Uterus (tissue), 2 donors: ENCODE measurements around the gene ZNF487.

Source experiments
- POLR2A ChIP-seq, 2 donors: fragments of 450-650 bp; IDR thresholded peaks; one replicate each; pipeline ENCODE4 v1.6.1; 2016; ENCODE audit warnings: antibody characterized with exemption in 2 of 2, mild to moderate bottlenecking in 1 of 2, moderate library complexity in 1 of 2
- TF ChIP-seq, protein P1 (sequence below), 4 experiments: fragments of 200-600 bp in 2 of 4; fragments of 450-650 bp in 2 of 4; sonication (generic) in 2 of 4; IDR thresholded peaks; one replicate each; pipeline ENCODE4 v1.5.1; 2016 to 2019; ENCODE audit warnings: antibody characterized with exemption in 4 of 4, mild to moderate bottlenecking in 2 of 4, moderate library complexity in 1 of 4

DNA sequence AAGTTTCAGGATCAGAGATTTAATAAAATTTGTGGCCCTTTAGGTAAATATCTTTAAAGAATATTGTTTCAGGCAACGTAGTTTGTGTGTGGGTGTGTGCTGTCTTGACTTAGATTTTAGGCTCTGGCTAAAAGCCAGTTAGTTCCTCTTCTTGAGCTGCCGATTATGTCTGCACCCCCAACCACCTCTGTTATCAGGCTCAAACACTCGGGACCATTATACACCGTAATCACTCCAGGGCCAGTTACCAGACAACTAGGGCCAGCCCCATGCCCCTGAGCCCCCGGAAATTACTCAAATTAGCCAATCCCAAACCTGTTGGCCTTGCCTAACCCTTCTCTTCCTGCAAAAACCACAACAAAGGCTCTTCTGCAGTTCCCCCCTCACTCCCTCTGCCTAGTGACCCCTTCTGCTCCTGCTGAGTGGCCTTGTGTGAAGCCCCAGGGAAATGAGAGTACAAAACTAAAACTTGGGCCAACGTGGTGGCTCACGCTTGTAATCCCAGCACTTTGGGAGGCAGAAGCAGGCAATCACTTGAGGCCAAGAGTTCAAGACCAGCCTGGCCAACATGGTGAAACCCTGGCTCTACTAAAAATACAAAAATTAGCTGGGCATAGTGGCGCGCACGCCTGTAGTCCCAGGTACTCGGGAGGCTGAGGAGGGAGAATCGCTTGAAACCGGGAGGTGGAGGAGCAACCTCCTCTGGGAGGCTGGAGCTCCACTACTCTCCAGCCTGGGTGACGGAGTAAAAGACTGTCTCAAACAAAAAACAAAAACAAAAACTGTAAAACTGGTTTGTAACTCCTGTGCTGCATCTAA is 18.8 kb upstream of the ZNF487 start:
- TF ChIP-seq, protein P1, sequence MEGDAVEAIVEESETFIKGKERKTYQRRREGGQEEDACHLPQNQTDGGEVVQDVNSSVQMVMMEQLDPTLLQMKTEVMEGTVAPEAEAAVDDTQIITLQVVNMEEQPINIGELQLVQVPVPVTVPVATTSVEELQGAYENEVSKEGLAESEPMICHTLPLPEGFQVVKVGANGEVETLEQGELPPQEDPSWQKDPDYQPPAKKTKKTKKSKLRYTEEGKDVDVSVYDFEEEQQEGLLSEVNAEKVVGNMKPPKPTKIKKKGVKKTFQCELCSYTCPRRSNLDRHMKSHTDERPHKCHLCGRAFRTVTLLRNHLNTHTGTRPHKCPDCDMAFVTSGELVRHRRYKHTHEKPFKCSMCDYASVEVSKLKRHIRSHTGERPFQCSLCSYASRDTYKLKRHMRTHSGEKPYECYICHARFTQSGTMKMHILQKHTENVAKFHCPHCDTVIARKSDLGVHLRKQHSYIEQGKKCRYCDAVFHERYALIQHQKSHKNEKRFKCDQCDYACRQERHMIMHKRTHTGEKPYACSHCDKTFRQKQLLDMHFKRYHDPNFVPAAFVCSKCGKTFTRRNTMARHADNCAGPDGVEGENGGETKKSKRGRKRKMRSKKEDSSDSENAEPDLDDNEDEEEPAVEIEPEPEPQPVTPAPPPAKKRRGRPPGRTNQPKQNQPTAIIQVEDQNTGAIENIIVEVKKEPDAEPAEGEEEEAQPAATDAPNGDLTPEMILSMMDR (IDR thresholded peaks at IDR 0.05): no peak
- TF ChIP-seq POLR2A (IDR thresholded peaks at IDR 0.05): no peak
